AG04450 (cell line): ENCODE data around the gene QRICH2. TPM values are rescaled to one million over a fixed set of nuclear protein-coding genes. Genes with fewer than 3 reads are reported as not detected.
"Not testable (repeated sequence)": the region's sequence is repeated elsewhere in the genome, so short reads cannot be mapped to it uniquely, and the experiment has no call there.

Source experiments
- CTCF ChIA-PET: fragments of 300-600, 350-600 bp; formaldehyde crosslinking; extraction: SDS; loops from one replicate; lab custom pipeline; 2022; ENCODE audit warnings: antibody characterized with exemption, inconsistent platforms; lab: Charles Lee
- POLR2A ChIA-PET: fragments of 350-600 bp; formaldehyde crosslinking; extraction: SDS; loops from one replicate; lab custom pipeline; 2021; ENCODE audit warnings: antibody characterized with exemption, inconsistent platforms; lab: Yijun Ruan, JAX
- DNase-seq: peaks from one replicate; pipeline ENCODE4 v3.0.0-alpha.2; 2011; ENCODE audit warnings: low read depth, low spot score
- H3K27ac ChIP-seq: one replicate; pipeline ENCODE4 v1.5.1; 2012; ENCODE audit warnings: low read depth, low read length, control low read depth
- H3K27me3 ChIP-seq: one replicate; pipeline ENCODE4 v1.6.0; 2012; ENCODE audit warnings: low read length; ENCODE audit not compliant: control insufficient read depth, insufficient read depth
- H3K4me3 ChIP-seq: 2 replicates; pipeline ENCODE4 v1.5.1; 2011; ENCODE audit warnings: mild to moderate bottlenecking, low read depth, low read length, control low read depth
- H3K9me3 ChIP-seq: 2 replicates; pipeline ENCODE4 v1.5.1; 2012; ENCODE audit warnings: low read length; ENCODE audit not compliant: control insufficient read depth, insufficient read depth
- CTCF ChIP-seq: IDR thresholded peaks from 2 replicates; pipeline ENCODE4 v1.5.1; 2011; ENCODE audit warnings: low read depth, low read length, control low read depth, inconsistent platforms
- polyA plus RNA-seq: library from polyadenylated mRNA; depleted of rRNA; stranded (reverse); fragments of >200 nt; gene quantifications from 2 replicates; pipeline ENCODE4 v1.2.3, GENCODE V29; 2011

Gene QRICH2
- polyA plus RNA-seq, 1 experiment: 1.2 TPM

GRCh38 chr17:76350463-76350862, 42.4 kb upstream of the QRICH2 start:
- Histone ChIP-seq H3K4me3 (no peak overlapping the region), H3K27ac (no peak overlapping the region), H3K27me3 (no peaks in the 10 kb centered on the region), H3K9me3 (no peaks in the 10 kb centered on the region; the same call in 1 of the 2 replicates)
- DNase-seq: no peak
- CTCF ChIA-PET: no interaction called here
- POLR2A ChIA-PET: no interaction called here
- no peak for TF ChIP-seq CTCF

- POLR2A ChIA-PET: not testable (repeated sequence)
Observed at GRCh38 chr17:76346936-76347335, 38.9 kb upstream of the QRICH2 start.

GRCh38 chr17:76345377-76345974, 37.4 kb upstream of the QRICH2 start:
- DNase-seq: no peak
- CTCF ChIA-PET: interaction anchor here (0.7 to 1.2 kb wide), 2 partner anchors 41 to 46 kb away, joined by 4 to 5 read pairs; no protein-coding TSS in a partner anchor
- TF ChIP-seq CTCF: no peak
- Histone ChIP-seq H3K9me3 (no peaks in the 10 kb centered on the region), H3K27me3 (no peaks in the 10 kb centered on the region), H3K27ac (peak overlapping the region; percentile 31), H3K4me3 (no peak overlapping the region)
- POLR2A ChIA-PET: interaction anchor here (1.2 kb wide), 1 partner anchor 8 kb away, joined by 4 read pairs; the partner anchor contains the start of gene PRPSAP1

More at GRCh38 chr17:76346936-76347335, 38.9 kb upstream of the QRICH2 start:
- H3K4me3 ChIP-seq, H3K27me3 ChIP-seq, H3K27ac ChIP-seq, H3K9me3 ChIP-seq, CTCF ChIA-PET, DNase-seq: not testable (repeated sequence)

GRCh38 chr17:76343106-76343505, 35.0 kb upstream of the QRICH2 start:
- TF ChIP-seq CTCF: no peak
- Histone ChIP-seq H3K27me3 (no peaks in the 10 kb centered on the region), H3K27ac (no peak overlapping the region), H3K4me3 (no peak overlapping the region), H3K9me3 (no peaks in the 10 kb centered on the region)
- ChIA-PET CTCF (interaction anchor here (0.6 kb wide), 1 partner anchor 263 kb away, joined by 4 read pairs; no protein-coding TSS in a partner anchor), POLR2A (no interaction called here)
- no peak for DNase-seq

GRCh38 chr17:76341301-76341700, 33.2 kb upstream of the QRICH2 start:
- CTCF ChIA-PET: interaction anchor here (0.7 kb wide), 1 partner anchor 38 kb away, joined by 5 read pairs; no protein-coding TSS in a partner anchor
- Histone ChIP-seq H3K4me3 (no peak overlapping the region), H3K27ac (no peak overlapping the region), H3K27me3 (no peaks in the 10 kb centered on the region), H3K9me3 (no peaks in the 10 kb centered on the region)
- TF ChIP-seq CTCF: no peak
- no peak for DNase-seq
- POLR2A ChIA-PET: no interaction called here
